ENCODE measurements around the gene ACOX1. TPM values are rescaled to one million over a fixed set of nuclear protein-coding genes. Genes with fewer than 3 reads are reported as not detected.

The ACOX1 gene
- total RNA-seq, 5 donors from 2014 or later (not counting 1 experiment from before 2014, with no cell fraction given): 17.6 to 33.8 (median 29.1) TPM

- H3K27me3 Mint-ChIP-seq: no peaks in the 10 kb centered on the region
- Histone ChIP-seq H3K36me3 (ENCODE audit: control insufficient read depth in 2 of 2, extremely low read depth in 1 of 2, insufficient read depth in 1 of 2, low read length in 1 of 2) (peaks cover 12 to 50% of the 10 kb centered on the region in 2 donors), H3K27ac (ENCODE audit: low read length) (no peak overlapping the region), H3K4me3 (ENCODE audit: control insufficient read depth in 1 of 2, extremely low read depth in 1 of 2, low read length in 1 of 2) (no peak overlapping the region), H3K9me3 (no peaks in the 10 kb centered on the region), H3K27me3 (replicated peaks in 1 of 2; ENCODE audit: control insufficient read depth in 2 of 2, extremely low read depth in 1 of 2, insufficient read depth in 2 of 2, low read length in 1 of 2) (no peaks in the 10 kb centered on the region), H3K4me1 (ENCODE audit: control insufficient read depth in 1 of 2, extremely low read depth in 1 of 2, insufficient read depth in 2 of 2, low read length in 2 of 2) (peaks cover 4 to 34% of the 10 kb centered on the region in 2 experiments)
- DNase-seq (no peak), ATAC-seq (replicated peaks in 1 of 4) (no peak)
- H3K4me3 Mint-ChIP-seq: peak overlapping the region in 2 of 3 donors; percentile 76 to 82
- H3K4me1 Mint-ChIP-seq: peaks cover 24 to 29% (median 26%) of the 10 kb centered on the region in 3 donors
- POLR2A ChIA-PET: interaction anchor here in 1 of 2 donors (0.6 kb wide), 1 partner anchor 149 kb away, joined by 5 read pairs; no protein-coding TSS in a partner anchor
- peaks cover 8% of the 10 kb centered on the region for H3K36me3 Mint-ChIP-seq
- peak overlapping the region; percentile 80 to 82 for H3K27ac Mint-ChIP-seq
- WGBS (ENCODE audit: insufficient coverage): 89% methylated on average over 8 of the region's 8 CpGs
- CTCF ChIA-PET: interaction anchor here in 1 of 2 donors (0.6 kb wide), 1 partner anchor 446 kb away, joined by 7 read pairs; no protein-coding TSS in a partner anchor
- H3K9me3 Mint-ChIP-seq: no peaks in the 10 kb centered on the region
Observed at GRCh38 chr17:75898065-75898464, 80.9 kb downstream of the ACOX1 start.

- Mint-ChIP-seq H3K36me3 (peaks cover 8% of the 10 kb centered on the region), H3K27ac (peak overlapping the region; percentile 80 to 82), H3K9me3 (no peaks in the 10 kb centered on the region), H3K4me1 (peaks cover 24 to 29% (median 26%) of the 10 kb centered on the region in 3 donors), H3K27me3 (no peaks in the 10 kb centered on the region), H3K4me3 (peak overlapping the region; percentile 67 to 82 (median 76))
- Histone ChIP-seq H3K27ac (ENCODE audit: low read length) (peak overlapping the region; percentile 60), H3K4me1 (ENCODE audit: control insufficient read depth in 1 of 2, extremely low read depth in 1 of 2, insufficient read depth in 2 of 2, low read length in 2 of 2) (peaks cover 4 to 34% of the 10 kb centered on the region in 2 experiments), H3K36me3 (ENCODE audit: control insufficient read depth in 2 of 2, extremely low read depth in 1 of 2, insufficient read depth in 1 of 2, low read length in 1 of 2) (peaks cover 12 to 48% of the 10 kb centered on the region in 2 donors), H3K4me3 (ENCODE audit: control insufficient read depth in 1 of 2, extremely low read depth in 1 of 2, low read length in 1 of 2) (peak overlapping the region in 1 of 2 donors; percentile 63), H3K27me3 (replicated peaks in 1 of 2; ENCODE audit: control insufficient read depth in 2 of 2, extremely low read depth in 1 of 2, insufficient read depth in 2 of 2, low read length in 1 of 2) (no peaks in the 10 kb centered on the region), H3K9me3 (no peaks in the 10 kb centered on the region)
- ChIA-PET POLR2A (no interaction called here), CTCF (interaction anchor here in 1 of 2 donors (0.8 to 1.8 kb wide), 2 partner anchors 33 to 42 kb away, joined by 6 to 10 read pairs; partner anchors contain the start of gene WBP2)
- WGBS (ENCODE audit: insufficient coverage): 85% methylated on average over 23 of the region's 37 CpGs
- DNase-seq (no peak), ATAC-seq (replicated peaks in 1 of 4) (no peak)
Observed at GRCh38 chr17:75897160-75898019, 81.6 kb downstream of the ACOX1 start.

GRCh38 chr17:75896415-75897159 is 82.4 kb downstream of the ACOX1 start, which contains the start of gene TRIM65:
TRIM65 (minus strand) TSS chr17:75896951; CDS start chr17:75896937, 14 bp downstream.
- CTCF ChIA-PET: interaction anchor here (0.6 to 1.9 kb wide), 8 partner anchors 14 to 120 kb away, joined by 3 to 10 read pairs (median 5); partner anchors contain the start of gene WBP2 (in 1 of the 2)

GRCh38 chr17:75895370-75896155 is 83.4 kb downstream of the ACOX1 start:
- CTCF ChIA-PET: interaction anchor here (0.5 to 1.9 kb wide), 7 partner anchors 13 to 185 kb away, joined by 3 to 10 read pairs (median 3); partner anchors contain the start of gene WBP2 (in 1 of the 2)

More at GRCh38 chr17:75896415-75897159, 82.4 kb downstream of the ACOX1 start, which contains the start of gene TRIM65:
- Histone ChIP-seq H3K4me1 (ENCODE audit: control insufficient read depth in 1 of 2, extremely low read depth in 1 of 2, insufficient read depth in 2 of 2, low read length in 2 of 2) (peaks cover 4 to 34% of the 10 kb centered on the region in 2 experiments), H3K9me3 (no peaks in the 10 kb centered on the region), H3K4me3 (ENCODE audit: control insufficient read depth in 1 of 2, extremely low read depth in 1 of 2, low read length in 1 of 2) (peak within 1 kb of the TSS; percentile 58 to 63), H3K36me3 (ENCODE audit: control insufficient read depth in 2 of 2, extremely low read depth in 1 of 2, insufficient read depth in 1 of 2, low read length in 1 of 2) (peaks cover 14 to 47% of the 10 kb centered on the region in 2 donors), H3K27ac (ENCODE audit: low read length) (peak within 1 kb of the TSS; percentile 60), H3K27me3 (replicated peaks in 1 of 2; ENCODE audit: control insufficient read depth in 2 of 2, extremely low read depth in 1 of 2, insufficient read depth in 2 of 2, low read length in 1 of 2) (no peaks in the 10 kb centered on the region)
- Mint-ChIP-seq H3K9me3 (no peaks in the 10 kb centered on the region), H3K27me3 (no peaks in the 10 kb centered on the region), H3K36me3 (peaks cover 8% of the 10 kb centered on the region), H3K4me1 (peaks cover 24 to 29% (median 26%) of the 10 kb centered on the region in 3 donors), H3K4me3 (peak within 1 kb of the TSS; percentile 75 to 83 (median 82)), H3K27ac (peak within 1 kb of the TSS; percentile 80 to 82)
- 0% methylated on average over 96 of the region's 102 CpGs for WGBS (ENCODE audit: insufficient coverage)
- ATAC-seq (replicated peaks in 1 of 4) (peak; percentile 83 to 89 (median 87)), DNase-seq (peak; percentile 32 to 84 (median 62))
- POLR2A ChIA-PET: interaction anchor here in 1 of 2 donors (0.9 to 1.1 kb wide), 2 partner anchors 116 to 143 kb away, joined by 3 to 4 read pairs; no protein-coding TSS in a partner anchor

GRCh38 chr17:75894049-75894733 is 84.8 kb downstream of the ACOX1 start:
- H3K36me3 Mint-ChIP-seq: peaks cover 3% of the 10 kb centered on the region

More at GRCh38 chr17:75895370-75896155, 83.4 kb downstream of the ACOX1 start:
- H3K4me3 Mint-ChIP-seq: peak overlapping the region; percentile 75 to 83 (median 82)
- WGBS (ENCODE audit: insufficient coverage): 33% methylated on average over 25 of the region's 28 CpGs
- Histone ChIP-seq H3K27me3 (replicated peaks in 1 of 2; ENCODE audit: control insufficient read depth in 2 of 2, extremely low read depth in 1 of 2, insufficient read depth in 2 of 2, low read length in 1 of 2) (no peaks in the 10 kb centered on the region), H3K9me3 (no peaks in the 10 kb centered on the region), H3K27ac (ENCODE audit: low read length) (peak overlapping the region; percentile 38), H3K36me3 (ENCODE audit: control insufficient read depth in 2 of 2, extremely low read depth in 1 of 2, insufficient read depth in 1 of 2, low read length in 1 of 2) (peaks cover 17 to 43% of the 10 kb centered on the region in 2 donors), H3K4me1 (ENCODE audit: control insufficient read depth in 1 of 2, extremely low read depth in 1 of 2, insufficient read depth in 2 of 2, low read length in 2 of 2) (peaks cover 4 to 34% of the 10 kb centered on the region in 2 experiments), H3K4me3 (ENCODE audit: control insufficient read depth in 1 of 2, extremely low read depth in 1 of 2, low read length in 1 of 2) (peak overlapping the region; percentile 39 to 58)
- peaks cover 24 to 29% (median 26%) of the 10 kb centered on the region in 3 donors for H3K4me1 Mint-ChIP-seq
- no peaks in the 10 kb centered on the region for H3K9me3 Mint-ChIP-seq
- POLR2A ChIA-PET: interaction anchor here in 1 of 2 donors (1.1 kb wide), 1 partner anchor 115 kb away, joined by 4 read pairs; no protein-coding TSS in a partner anchor
- peaks cover 8% of the 10 kb centered on the region for H3K36me3 Mint-ChIP-seq
- ATAC-seq (replicated peaks in 1 of 4) (peak in 1 of 4 experiments; percentile 1), DNase-seq (no peak)
- H3K27me3 Mint-ChIP-seq: no peaks in the 10 kb centered on the region
- peak overlapping the region; percentile 77 to 80 for H3K27ac Mint-ChIP-seq

More at GRCh38 chr17:75894049-75894733, 84.8 kb downstream of the ACOX1 start:
- no peak for ATAC-seq (replicated peaks in 1 of 4)
- peaks cover 12 to 32% of the 10 kb centered on the region in 2 donors for H3K36me3 ChIP-seq (ENCODE audit: control insufficient read depth in 2 of 2, extremely low read depth in 1 of 2, insufficient read depth in 1 of 2, low read length in 1 of 2)
- DNase-seq: no peak
- H3K27ac Mint-ChIP-seq: peak overlapping the region; percentile 48 to 71
- no peak overlapping the region for H3K4me3 ChIP-seq (ENCODE audit: control insufficient read depth in 1 of 2, extremely low read depth in 1 of 2, low read length in 1 of 2)
- CTCF ChIA-PET: no interaction called here
- WGBS (ENCODE audit: insufficient coverage): 86% methylated on average over 13 of the region's 22 CpGs
- H3K4me1 Mint-ChIP-seq: peaks cover 24 to 29% (median 26%) of the 10 kb centered on the region in 3 donors
- no peaks in the 10 kb centered on the region for H3K27me3 Mint-ChIP-seq
- POLR2A ChIA-PET: interaction anchor here in 1 of 2 donors (0.6 kb wide), 1 partner anchor 11 kb away, joined by 3 read pairs; no protein-coding TSS in a partner anchor
- no peaks in the 10 kb centered on the region for H3K9me3 Mint-ChIP-seq
- no peak overlapping the region for H3K27ac ChIP-seq (ENCODE audit: low read length)
- peak overlapping the region in 2 of 3 donors; percentile 16 to 35 for H3K4me3 Mint-ChIP-seq
- peaks cover 4 to 34% of the 10 kb centered on the region in 2 experiments for H3K4me1 ChIP-seq (ENCODE audit: control insufficient read depth in 1 of 2, extremely low read depth in 1 of 2, insufficient read depth in 2 of 2, low read length in 2 of 2)
- H3K27me3 ChIP-seq (replicated peaks in 1 of 2; ENCODE audit: control insufficient read depth in 2 of 2, extremely low read depth in 1 of 2, insufficient read depth in 2 of 2, low read length in 1 of 2): no peaks in the 10 kb centered on the region
- no peaks in the 10 kb centered on the region for H3K9me3 ChIP-seq

All from T-cell (primary cell).